Colonic mucosa (tissue), 4 donors: Measurements from ENCODE around the gene SLCO6A1. TPM values are rescaled to one million over a fixed set of nuclear protein-coding genes. Genes with fewer than 3 reads are reported as not detected.

Experiments used
- DNase-seq: peaks from one replicate; pipeline ENCODE4 v3.0.0-alpha.2; 2020
- H3K27ac ChIP-seq: fragments of 200-600 bp; one replicate; pipeline ENCODE4 v1.8.0; 2021
- H3K27me3 ChIP-seq: fragments of 200-600 bp; one replicate; pipeline ENCODE4 v1.8.0; 2021
- H3K36me3 ChIP-seq: fragments of 200-600 bp; one replicate; pipeline ENCODE4 v1.8.0; 2021
- H3K4me1 ChIP-seq: fragments of 200-600 bp; one replicate; pipeline ENCODE4 v1.8.0; 2021; ENCODE audit warnings: mild to moderate bottlenecking
- H3K4me3 ChIP-seq: fragments of 200-600 bp; one replicate; pipeline ENCODE4 v1.8.0; 2021
- H3K9ac ChIP-seq, 2 donors: one replicate each; pipeline ENCODE4 v1.7.0; 2013; ENCODE audit warnings: control low read depth in 2 of 2, low read depth in 2 of 2, low read length in 2 of 2
- H3K9me3 ChIP-seq: fragments of 200-600 bp; one replicate; pipeline ENCODE4 v1.8.0; 2021
- intact Hi-C: fragments of 100-400 bp; cut with DNase I; formaldehyde crosslinking; loops from one replicate; pipeline ENCODE4 v1.14.1; 2022
- total RNA-seq, 2 donors: library from RNA; stranded (reverse); fragmentation: NEBNext Ultra II Directional in 1 of 2; extraction: Animal tissue kit (Norgen Biotek cat#: 25700) in 1 of 2; gene quantifications; one replicate each; pipeline ENCODE4 v1.2.1, GENCODE V29; 2021
- TF ChIP-seq, protein P1 (sequence below): fragments of 200-600 bp; IDR thresholded peaks from one replicate; pipeline ENCODE4 v1.8.0; 2022; ENCODE audit warnings: antibody characterized with exemption, mild to moderate bottlenecking
- donor health status: healthy.
- donor health status: DM: no; HTN: no; CAD: no.
- donor health status: DM: no; HTN: no; CAD: no.

SLCO6A1 gene
- total RNA-seq, 2 donors from 2014 or later = not detected

DNA sequence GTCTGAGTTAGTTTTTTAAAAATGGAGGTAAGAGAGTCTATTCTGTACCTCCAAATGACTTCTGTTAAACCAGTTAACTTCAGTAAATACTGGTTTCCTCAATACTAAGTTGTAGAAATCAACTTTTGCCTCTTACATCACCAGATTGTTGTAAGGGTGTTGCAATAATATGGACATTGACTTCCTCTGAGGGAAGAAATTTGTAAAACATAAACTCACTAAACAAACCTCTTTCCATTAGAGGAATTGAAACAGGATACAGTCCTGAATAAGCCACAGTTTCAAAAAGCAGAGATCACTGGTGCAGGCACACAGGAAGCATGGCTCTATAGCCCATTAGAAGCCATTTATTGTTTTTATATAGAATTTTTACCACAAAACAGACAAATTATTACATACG is 32.7 kb upstream of the SLCO6A1 start:
- no peak overlapping the region for H3K9ac ChIP-seq
- H3K9me3 ChIP-seq = no peaks in the 10 kb centered on the region
- intact Hi-C loops = no loop called here
- H3K4me3 ChIP-seq = no peak overlapping the region
- TF ChIP-seq, protein P1, sequence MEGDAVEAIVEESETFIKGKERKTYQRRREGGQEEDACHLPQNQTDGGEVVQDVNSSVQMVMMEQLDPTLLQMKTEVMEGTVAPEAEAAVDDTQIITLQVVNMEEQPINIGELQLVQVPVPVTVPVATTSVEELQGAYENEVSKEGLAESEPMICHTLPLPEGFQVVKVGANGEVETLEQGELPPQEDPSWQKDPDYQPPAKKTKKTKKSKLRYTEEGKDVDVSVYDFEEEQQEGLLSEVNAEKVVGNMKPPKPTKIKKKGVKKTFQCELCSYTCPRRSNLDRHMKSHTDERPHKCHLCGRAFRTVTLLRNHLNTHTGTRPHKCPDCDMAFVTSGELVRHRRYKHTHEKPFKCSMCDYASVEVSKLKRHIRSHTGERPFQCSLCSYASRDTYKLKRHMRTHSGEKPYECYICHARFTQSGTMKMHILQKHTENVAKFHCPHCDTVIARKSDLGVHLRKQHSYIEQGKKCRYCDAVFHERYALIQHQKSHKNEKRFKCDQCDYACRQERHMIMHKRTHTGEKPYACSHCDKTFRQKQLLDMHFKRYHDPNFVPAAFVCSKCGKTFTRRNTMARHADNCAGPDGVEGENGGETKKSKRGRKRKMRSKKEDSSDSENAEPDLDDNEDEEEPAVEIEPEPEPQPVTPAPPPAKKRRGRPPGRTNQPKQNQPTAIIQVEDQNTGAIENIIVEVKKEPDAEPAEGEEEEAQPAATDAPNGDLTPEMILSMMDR = no peak
- H3K27ac ChIP-seq = no peak overlapping the region
- no peak for DNase-seq
- H3K27me3 ChIP-seq = no peaks in the 10 kb centered on the region
- no peaks in the 10 kb centered on the region for H3K4me1 ChIP-seq
- H3K36me3 ChIP-seq = no peaks in the 10 kb centered on the region

DNA sequence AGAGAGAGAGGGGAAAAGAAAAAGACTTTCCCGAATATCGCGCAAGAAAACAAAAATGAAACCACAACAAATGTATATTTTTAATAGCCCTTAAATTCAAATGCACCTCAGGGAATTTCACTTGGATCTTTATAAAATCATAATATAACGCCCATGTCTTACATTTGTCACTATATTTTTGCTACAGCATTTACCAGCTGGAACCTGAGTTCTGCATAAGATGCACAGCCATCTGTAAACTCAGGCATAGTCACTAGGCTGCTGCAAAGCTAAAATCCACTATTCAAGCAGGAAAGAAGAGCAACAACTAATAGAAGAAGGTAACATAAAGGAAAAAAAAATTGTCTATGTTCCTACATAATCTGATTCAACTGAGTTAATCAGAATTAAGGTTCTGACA is 30.6 kb upstream of the SLCO6A1 start:
- no peaks in the 10 kb centered on the region for H3K36me3 ChIP-seq
- no peaks in the 10 kb centered on the region for H3K27me3 ChIP-seq
- no peaks in the 10 kb centered on the region for H3K9me3 ChIP-seq
- H3K27ac ChIP-seq = no peak overlapping the region
- no peak overlapping the region for H3K4me3 ChIP-seq
- no peaks in the 10 kb centered on the region for H3K4me1 ChIP-seq
- TF ChIP-seq, protein P1 = no peak
- intact Hi-C loops = no loop called here
- H3K9ac ChIP-seq = no peak overlapping the region
- no peak for DNase-seq

DNA sequence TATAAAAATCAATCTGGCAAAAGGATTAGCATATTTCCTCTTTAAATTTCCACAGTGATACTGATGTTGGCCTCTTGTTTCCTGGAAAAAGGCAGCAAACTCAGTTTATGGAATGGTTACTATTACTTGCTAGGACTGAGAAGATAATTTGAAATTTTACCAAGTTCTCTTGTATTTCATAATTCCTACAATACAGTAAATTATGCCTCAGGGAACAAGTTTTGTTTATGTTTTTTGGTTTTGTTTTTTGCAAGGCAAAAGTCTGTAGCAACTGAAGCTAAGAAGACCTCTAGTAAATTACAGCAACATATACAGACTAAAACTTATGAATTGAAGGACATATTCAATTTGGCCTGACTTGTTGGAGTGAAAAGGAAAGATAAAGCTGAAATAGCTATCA is 30.2 kb upstream of the SLCO6A1 start:
- no peak for DNase-seq
- no peak overlapping the region for H3K9ac ChIP-seq
- H3K27ac ChIP-seq = no peak overlapping the region
- H3K27me3 ChIP-seq = no peaks in the 10 kb centered on the region
- H3K9me3 ChIP-seq = no peaks in the 10 kb centered on the region
- H3K4me1 ChIP-seq = no peaks in the 10 kb centered on the region
- no peaks in the 10 kb centered on the region for H3K36me3 ChIP-seq
- no peak overlapping the region for H3K4me3 ChIP-seq
- intact Hi-C loops = no loop called here
- TF ChIP-seq, protein P1 = no peak

DNA sequence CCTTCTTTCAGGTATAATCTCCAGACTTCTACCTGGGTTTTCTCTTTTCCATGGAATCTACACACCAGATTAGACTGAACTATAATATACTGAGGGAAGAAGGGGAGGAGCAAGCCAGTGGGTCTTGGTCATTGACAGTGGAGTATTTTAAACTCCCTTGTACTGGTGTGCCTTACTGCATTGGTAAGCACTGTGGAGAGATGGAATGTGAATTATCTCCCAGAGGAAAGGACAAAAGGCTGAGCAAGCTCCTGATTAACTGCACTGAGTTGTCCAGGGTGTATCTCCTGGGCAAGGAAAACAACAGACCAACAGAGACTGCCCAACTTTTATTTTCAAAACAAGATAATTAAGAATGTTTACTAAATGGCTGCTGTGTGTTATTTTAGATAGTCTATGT is 29.8 kb upstream of the SLCO6A1 start:
- no peak overlapping the region for H3K27ac ChIP-seq
- H3K4me3 ChIP-seq = no peak overlapping the region
- no peaks in the 10 kb centered on the region for H3K27me3 ChIP-seq
- H3K9me3 ChIP-seq = no peaks in the 10 kb centered on the region
- DNase-seq = no peak
- TF ChIP-seq, protein P1 = no peak
- intact Hi-C loops = no loop called here
- H3K4me1 ChIP-seq = no peaks in the 10 kb centered on the region
- no peak overlapping the region for H3K9ac ChIP-seq
- H3K36me3 ChIP-seq = no peaks in the 10 kb centered on the region

DNA sequence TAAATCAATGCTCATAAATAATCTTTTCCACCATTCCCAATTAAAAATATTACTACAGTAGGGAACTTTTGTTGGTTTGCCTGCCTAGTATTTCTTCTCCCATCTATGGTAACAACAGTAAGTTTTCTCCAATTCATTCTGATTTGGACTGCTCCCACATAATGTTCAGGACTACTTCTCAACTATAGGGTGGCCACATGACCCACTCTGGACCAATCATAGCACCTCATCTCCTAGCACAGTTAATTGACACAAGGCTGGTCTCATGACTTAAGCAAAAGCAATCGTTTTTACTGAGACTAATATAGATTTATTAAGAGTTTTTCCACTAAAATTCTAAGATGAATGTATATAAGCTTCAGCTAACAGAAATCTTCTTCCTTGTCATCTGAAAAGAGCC is 28.7 kb upstream of the SLCO6A1 start:
- Histone ChIP-seq H3K4me3 (no peak overlapping the region), H3K36me3 (no peaks in the 10 kb centered on the region), H3K9ac (no peak overlapping the region), H3K27ac (no peak overlapping the region), H3K4me1 (no peaks in the 10 kb centered on the region), H3K9me3 (no peaks in the 10 kb centered on the region), H3K27me3 (no peaks in the 10 kb centered on the region)
- TF ChIP-seq, protein P1 = no peak
- intact Hi-C loops = no loop called here
- DNase-seq = no peak
